Measurements from ENCODE around the gene TEX48.
A peak's percentile ranks its signal among the peaks of the same experiment; 100 is the strongest.

Gene TEX48

GRCh38 chr9:114693248-114693855 is 11.4 kb upstream of the TEX48 start:
- no peak for DNase-seq

DNA sequence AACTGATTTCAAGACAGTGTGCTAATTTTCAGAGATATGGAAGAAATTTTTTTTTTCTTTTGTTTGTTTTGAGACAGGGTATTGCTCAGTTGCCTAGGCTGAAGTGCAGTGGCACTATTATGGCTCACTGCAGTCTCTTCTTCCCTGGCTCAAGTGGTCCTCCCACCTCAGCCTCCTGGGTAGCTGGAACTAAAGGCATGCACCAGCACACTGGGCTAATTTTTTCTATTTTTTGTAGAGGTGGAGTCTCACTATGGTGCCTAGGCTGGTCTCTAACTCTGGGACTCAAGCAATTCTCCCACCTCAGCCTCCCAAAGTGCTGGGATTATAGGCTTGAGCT is 9.9 kb upstream of the TEX48 start:
- DNase-seq: no peak

GRCh38 chr9:114691046-114691955 is 9.3 kb upstream of the TEX48 start:
- DNase-seq: peak; percentile 53 to 82

DNA sequence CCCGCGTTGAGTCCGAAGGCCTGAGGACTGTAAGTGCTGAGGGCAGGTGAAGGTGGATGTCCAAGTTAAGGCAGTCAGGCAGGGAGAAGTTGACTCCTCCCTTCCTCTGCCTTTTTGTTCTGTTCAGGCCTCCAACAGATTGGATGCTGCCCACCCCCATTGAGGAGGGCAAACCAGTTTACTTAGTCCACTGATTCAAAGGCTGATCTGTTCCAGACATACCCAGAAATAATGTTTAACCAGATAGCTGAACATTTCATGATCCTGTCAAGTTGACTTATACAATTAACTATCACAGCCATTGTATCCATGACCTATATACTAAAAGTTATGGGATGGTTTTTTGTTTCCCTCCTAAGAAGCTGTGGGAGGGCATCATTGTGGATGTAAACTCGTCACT is 8.3 kb upstream of the TEX48 start:
- DNase-seq: no peak

DNA sequence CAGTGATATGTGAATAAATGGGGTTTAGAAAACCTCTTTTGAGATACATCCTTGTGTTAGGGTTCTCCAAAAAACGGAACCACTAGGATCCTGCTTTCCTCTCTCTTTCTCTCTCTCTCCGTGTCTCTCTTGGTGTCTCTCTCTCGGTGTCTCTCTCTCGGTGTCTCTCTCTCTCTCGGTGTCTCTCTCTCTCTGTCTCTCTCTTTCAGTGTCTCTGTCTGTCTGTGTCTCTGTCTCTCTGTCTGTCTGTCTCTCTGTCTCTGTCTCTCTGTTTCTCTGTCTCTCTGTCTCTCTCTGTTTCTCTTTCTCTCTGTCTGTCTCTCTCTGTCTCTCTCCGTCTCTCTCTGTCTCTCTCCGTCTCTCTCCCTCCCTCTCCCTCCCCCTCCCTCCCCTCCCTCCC is 7.8 kb upstream of the TEX48 start:
- DNase-seq: no peak

DNA sequence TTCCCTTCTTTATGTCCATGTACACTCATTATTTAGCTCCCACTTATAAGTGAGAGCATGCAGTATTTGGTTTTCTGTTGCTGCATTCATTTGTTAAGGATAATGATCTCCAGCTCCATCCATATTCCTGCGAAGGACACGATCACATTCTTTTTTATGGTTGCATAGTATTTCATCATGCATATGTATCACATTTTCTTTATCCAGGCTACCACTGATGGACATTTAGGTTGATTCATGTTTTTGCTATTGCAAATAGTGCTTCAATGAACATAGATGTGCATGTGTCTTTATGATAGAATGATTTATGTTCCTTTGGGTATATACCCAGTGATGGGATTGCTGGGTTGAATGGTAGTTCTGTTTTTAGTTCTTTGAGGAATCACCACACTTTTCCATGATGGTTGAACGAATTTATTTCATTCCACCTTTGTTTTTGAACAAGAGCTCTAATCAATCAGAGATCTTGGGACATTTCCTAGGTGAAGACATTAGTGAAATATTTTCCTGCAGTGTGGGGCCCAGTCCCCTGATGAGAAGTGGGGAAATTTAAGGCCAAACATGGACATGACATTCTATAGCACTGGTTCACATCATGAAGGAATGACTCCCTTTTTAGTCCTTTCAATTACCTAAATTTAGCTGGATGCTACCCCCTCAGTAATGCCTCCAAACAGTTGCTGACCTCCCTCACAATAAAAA is 7.1 kb upstream of the TEX48 start:
- no peak for DNase-seq

DNA sequence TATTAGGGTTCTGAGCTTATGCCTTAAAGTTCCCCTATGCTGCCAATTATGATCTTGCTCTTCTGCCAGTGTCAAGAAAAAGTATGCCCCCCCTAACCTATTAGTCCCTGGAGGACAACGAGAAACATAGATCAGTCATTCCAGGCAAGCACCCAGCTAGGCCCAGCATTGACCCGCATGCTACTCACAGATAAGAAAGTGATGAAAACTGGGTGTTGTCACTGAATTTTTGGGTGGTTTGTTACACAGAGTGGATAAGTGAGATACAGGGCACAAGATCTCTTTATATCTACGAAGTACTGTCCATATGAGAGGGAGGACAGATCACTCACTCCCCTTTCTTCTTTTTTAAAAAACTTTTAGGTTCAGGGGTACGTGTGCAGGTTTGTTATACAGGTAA is 6.4 kb upstream of the TEX48 start:
- no peak for DNase-seq

- no peak for DNase-seq
These were observed 5.0 kb upstream of the TEX48 start for GRCh38 chr9:114687034-114687433.

DNA sequence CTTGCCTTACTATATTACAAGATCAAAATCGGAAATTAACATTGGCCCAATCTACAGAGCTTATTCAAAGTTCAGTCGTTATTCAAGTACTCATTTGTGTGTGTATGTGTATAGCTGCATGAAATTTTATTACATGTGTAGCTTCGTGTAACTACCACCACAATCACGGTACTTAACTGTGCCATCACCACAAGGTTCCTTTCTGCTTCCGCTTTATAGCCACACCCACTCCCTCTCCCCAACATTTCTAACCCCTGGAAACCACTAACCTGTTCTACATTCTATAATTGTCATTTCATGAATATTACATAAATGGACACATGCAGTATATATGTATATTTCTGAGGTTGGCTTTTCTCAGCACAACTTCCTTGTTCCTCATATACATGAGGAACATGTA is 4.0 kb upstream of the TEX48 start:
- no peak for DNase-seq

DNA sequence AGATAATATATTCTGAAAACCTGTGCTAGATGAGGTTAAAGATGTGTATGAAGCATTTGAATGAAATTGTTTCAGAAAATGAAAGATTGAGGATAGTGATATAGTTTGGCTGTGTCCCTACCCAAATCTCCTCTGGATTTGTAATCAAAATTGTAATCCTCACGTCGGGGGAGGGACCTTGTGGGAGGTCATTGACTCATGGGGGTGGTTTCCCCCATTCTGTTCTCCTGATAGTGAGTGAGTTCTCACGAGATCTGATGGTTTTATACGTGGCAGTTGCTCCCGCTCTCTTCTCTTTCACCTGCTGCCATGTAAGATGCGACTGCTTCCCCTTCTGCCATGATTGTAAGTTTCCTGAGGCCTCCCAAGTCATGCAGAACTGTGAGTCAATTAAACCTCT is 2.0 kb upstream of the TEX48 start:
- DNase-seq: peak in 1 of 2 experiments; percentile 41

- DNase-seq: no peak
These were observed 854 bp upstream of the TEX48 start for GRCh38 chr9:114682846-114683245.

GRCh38 chr9:114680259-114681001 is 1.6 kb downstream of the TEX48 start:
- no peak for DNase-seq

GRCh38 chr9:114678795-114679194 is 3.2 kb downstream of the TEX48 start:
- no peak for DNase-seq

- no peak for DNase-seq
These were observed 3.9 kb downstream of the TEX48 start for GRCh38 chr9:114678130-114678529.

- DNase-seq: peak in 1 of 2 experiments; percentile 11
These were observed 4.6 kb downstream of the TEX48 start for GRCh38 chr9:114677418-114677817.

GRCh38 chr9:114676901-114677300 is 5.1 kb downstream of the TEX48 start:
- no peak for DNase-seq

- DNase-seq: no peak
These were observed 7.0 kb downstream of the TEX48 start for GRCh38 chr9:114674798-114675540.

DNA sequence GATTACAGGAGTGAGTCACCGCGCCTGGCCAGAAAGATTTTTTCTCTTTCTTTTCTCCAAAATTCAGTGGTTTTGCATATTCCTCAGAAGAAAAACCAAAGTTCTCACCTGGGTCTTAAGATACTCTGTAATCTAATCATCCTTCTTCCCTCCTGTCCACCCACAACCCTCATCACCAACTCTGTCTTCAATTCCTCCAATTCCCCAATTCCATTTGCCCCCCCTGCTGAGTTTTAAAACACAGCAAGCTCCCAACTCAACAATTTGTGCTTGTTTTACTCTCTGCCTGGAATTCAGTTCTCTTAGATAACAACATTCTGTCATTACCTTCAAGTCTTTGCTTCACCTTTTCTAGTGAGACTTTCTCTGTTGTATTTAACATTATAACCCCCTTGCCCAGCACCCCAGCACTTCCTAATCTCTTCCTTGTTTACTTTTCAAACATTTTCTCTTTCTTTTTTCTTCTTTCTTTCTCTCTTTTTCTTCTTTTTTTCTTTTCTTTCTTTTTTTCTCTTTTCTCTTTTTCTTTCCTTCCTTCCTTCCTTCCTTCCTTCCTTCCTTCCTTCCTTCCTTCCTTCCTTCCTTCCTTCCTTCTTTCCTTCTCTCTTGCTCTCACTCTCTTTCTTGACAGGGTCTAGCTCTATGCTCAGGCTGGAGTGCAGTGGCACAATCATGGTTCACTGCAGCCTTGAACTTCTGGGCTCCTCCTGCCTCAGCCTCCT is 7.8 kb downstream of the TEX48 start:
- DNase-seq: no peak

GRCh38 chr9:114671605-114672004 is 10.4 kb downstream of the TEX48 start:
- DNase-seq: no peak

DNA sequence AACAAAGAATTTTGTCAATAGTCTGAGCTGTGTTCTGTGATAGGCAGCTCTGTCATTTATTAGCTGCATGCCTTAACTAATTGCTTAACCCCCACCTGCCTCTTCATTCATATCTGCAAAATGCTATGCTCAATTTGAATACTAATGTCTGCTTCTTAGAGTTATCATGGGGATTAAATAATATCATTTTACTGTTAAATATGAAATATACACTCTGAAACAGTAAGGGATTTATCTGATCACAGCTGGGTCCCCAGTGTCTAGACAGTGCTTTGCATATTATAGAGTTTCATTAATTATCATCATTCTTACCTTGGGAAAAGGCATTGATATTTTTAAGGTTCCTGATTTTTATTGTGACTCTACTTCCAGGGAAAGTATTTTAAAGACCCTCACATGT is 12.0 kb downstream of the TEX48 start:
- DNase-seq: no peak

DNA sequence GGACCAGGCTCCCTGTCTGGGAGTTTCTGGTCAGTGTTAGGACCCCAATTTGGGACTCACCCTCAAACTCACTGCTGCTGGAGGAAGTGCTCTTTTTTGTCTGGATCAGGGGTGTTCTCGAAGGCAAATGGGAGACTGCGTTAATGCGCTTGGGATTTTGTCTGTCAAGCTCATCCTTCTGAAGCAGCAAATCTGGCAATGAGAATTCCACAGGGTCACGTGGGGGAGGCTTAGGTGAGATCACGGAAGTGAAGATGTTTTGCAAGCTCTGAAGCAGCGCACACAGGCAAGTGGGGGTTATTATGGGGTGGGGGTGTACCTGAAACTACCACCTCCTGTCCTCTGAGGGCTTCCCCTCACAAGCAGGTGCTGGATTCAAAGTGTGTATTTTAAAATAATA is 13.8 kb downstream of the TEX48 start:
- DNase-seq: no peak

DNA sequence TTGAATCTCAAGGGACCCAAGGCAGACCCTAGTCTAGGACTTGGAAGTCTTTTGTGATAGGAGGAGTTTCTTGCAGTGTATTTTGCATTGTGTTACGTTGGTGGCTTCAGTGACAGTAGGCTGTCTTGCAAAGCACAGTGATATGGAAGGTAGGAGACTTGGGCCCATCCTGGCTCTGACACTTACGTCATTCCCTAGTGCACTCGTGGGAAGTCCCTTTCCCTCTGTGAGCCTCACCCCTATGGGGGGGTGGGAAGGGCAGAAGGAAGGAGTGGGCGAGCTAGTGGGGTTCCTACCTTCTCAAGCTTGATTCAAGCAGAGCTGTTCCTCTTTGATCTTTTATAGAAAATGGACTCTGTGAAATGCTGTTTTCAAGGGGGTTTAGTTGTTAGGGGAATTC is 15.1 kb downstream of the TEX48 start:
- DNase-seq: peak in 1 of 2 experiments; percentile 30
